ENCODE measurements around the gene C12orf43. TPM values are rescaled to one million over a fixed set of nuclear protein-coding genes. Genes with fewer than 3 reads are reported as not detected.

C12orf43 gene
- total and polyA plus RNA-seq, 3 donors from 2014 or later: 14.3 to 16.5 (median 15.9) TPM

DNA sequence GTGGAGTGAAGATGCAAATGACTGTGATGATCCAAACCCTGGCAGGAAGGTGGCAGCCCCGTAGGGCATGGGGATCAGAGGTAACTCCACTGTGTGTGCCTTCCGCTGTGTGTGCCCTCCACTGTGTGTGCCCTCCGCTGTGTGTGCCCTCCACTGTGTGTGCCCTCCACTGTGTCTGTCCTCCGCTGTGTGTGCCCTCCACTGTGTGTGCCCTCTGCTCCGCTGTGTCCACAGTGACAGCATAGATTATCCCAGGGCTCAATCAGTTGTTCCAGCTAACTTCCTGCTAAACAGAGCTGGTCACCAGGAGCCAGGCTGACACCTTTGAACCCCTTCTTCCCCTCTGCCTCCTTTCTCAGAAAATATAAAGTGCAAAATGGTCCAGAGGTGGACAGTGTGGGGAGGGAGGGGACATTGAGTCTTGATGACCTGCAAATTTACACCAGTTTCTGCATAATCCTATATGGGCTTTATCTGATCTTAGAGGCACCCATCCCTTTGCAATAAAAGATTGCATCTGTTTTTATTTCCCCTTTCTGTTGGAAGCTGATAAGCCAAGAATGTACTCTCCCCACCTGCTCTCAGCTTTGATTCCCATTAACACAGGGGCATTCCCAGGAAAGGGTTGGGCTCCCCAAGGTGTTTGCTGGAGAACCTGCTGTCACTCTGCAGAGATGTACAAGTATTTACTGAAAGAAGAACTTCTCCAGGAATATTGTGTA lies 59.5 kb downstream of the C12orf43 start:
- 89 to 97% methylated on average over 5 of the region's 5 CpGs for WGBS, 2 donors
- Histone ChIP-seq H3K36me3 (ENCODE audit: low read depth, missing control alignments) (no peaks in the 10 kb centered on the region), H3K4me1 (no peaks in the 10 kb centered on the region), H3K27ac (no peak overlapping the region), H3K9me3 (no peaks in the 10 kb centered on the region), H3K4me3 (no peak overlapping the region), H3K27me3 (no peaks in the 10 kb centered on the region)
- no peak for TF ChIP-seq POLR2A (IDR thresholded peaks at IDR 0.05)
- TF ChIP-seq, protein P1, sequence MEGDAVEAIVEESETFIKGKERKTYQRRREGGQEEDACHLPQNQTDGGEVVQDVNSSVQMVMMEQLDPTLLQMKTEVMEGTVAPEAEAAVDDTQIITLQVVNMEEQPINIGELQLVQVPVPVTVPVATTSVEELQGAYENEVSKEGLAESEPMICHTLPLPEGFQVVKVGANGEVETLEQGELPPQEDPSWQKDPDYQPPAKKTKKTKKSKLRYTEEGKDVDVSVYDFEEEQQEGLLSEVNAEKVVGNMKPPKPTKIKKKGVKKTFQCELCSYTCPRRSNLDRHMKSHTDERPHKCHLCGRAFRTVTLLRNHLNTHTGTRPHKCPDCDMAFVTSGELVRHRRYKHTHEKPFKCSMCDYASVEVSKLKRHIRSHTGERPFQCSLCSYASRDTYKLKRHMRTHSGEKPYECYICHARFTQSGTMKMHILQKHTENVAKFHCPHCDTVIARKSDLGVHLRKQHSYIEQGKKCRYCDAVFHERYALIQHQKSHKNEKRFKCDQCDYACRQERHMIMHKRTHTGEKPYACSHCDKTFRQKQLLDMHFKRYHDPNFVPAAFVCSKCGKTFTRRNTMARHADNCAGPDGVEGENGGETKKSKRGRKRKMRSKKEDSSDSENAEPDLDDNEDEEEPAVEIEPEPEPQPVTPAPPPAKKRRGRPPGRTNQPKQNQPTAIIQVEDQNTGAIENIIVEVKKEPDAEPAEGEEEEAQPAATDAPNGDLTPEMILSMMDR (IDR thresholded peaks at IDR 0.05): no peak
- no peak for DNase-seq
- intact Hi-C loops (cut with DNase I; ENCODE audit: low total_unique reads): no loop called here

DNA sequence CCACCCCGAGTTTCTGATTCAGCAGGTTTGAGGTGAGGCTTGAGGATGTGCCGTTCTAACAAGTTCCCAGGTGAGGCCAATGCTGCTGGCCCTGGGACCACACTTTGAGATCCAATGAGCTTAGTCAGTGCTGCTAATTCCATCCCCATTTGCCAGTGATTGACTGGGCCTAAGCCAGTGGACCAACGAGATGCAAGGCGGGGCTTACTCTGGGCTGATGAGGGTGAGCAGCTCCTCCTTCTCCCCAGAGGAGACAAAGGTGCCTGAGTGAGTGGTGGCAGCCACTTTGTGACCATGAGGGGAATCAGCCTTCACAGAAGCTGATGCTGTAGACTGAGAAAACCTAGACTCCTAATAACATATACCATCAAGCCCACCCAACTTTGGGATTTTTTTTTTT lies 61.1 kb downstream of the C12orf43 start:
- Histone ChIP-seq H3K36me3 (ENCODE audit: low read depth, missing control alignments) (no peaks in the 10 kb centered on the region), H3K27me3 (no peaks in the 10 kb centered on the region), H3K4me1 (no peaks in the 10 kb centered on the region), H3K4me3 (no peak overlapping the region), H3K27ac (no peak overlapping the region), H3K9me3 (no peaks in the 10 kb centered on the region)
- intact Hi-C loops (cut with DNase I; ENCODE audit: low total_unique reads): no loop called here
- DNase-seq: no peak
- no peak for TF ChIP-seq POLR2A (IDR thresholded peaks at IDR 0.05)
- TF ChIP-seq, protein P1 (IDR thresholded peaks at IDR 0.05): no peak
- WGBS, 2 donors: 77 to 81% methylated on average over 4 of the region's 4 CpGs

DNA sequence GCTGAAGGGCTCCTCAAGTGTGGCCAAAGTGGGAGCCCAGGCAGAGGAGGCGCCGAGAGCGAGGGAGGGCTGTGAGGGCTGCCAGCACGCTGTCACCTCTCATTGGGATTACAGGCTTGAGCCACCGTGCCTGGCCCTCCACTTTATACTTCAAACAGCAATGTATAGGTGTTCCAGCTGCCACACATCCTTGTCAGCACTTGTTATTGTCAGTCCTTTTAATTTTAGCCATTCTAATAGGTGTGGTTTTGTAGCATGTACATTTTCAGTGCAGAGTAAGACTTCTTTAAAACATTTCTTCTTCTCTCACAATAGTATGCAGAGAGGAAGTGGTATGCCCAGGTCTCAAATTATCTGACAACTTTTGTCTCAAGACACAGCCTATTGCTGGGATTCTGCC lies 65.5 kb downstream of the C12orf43 start:
- Histone ChIP-seq H3K4me3 (peak overlapping the region in 1 of 2 donors; percentile 20), H3K4me1 (no peaks in the 10 kb centered on the region), H3K27me3 (no peaks in the 10 kb centered on the region), H3K9me3 (no peaks in the 10 kb centered on the region), H3K36me3 (ENCODE audit: low read depth, missing control alignments) (no peaks in the 10 kb centered on the region), H3K27ac (no peak overlapping the region)
- no peak for TF ChIP-seq POLR2A (IDR thresholded peaks at IDR 0.05)
- TF ChIP-seq, protein P1 (IDR thresholded peaks at IDR 0.05): no peak
- no peak for DNase-seq
- intact Hi-C loops (cut with DNase I; ENCODE audit: low total_unique reads): no loop called here
- WGBS, 2 donors: 93 to 100% methylated on average over 1 to 5 of the region's 5 CpGs

Other genes with a start within 250 kb of the C12orf43 start
- gene SPPL3, start 112.1 kb downstream of the C12orf43 start, total RNA-seq: 10 to 100 TPM; 61.1 to 65.4 TPM
- gene SPPL3, start 112.1 kb downstream of the C12orf43 start, polyA plus RNA-seq (ENCODE audit: insufficient read depth, low read depth, low replicate concordance): 190 TPM
- gene HNF1A, start 37.9 kb downstream of the C12orf43 start, total RNA-seq: under 1 TPM; 0.79 to 0.81 TPM
- gene HNF1A, start 37.9 kb downstream of the C12orf43 start, polyA plus RNA-seq (ENCODE audit: insufficient read depth, low read depth, low replicate concordance): 0.70 TPM
- 1 to 10 TPM in 1 of 2 donors, under 1 TPM in 1; 0.74 to 1.8 TPM for gene OASL, start 22.8 kb upstream of the C12orf43 start, total RNA-seq
- 2.8 TPM for gene OASL, start 22.8 kb upstream of the C12orf43 start, polyA plus RNA-seq (ENCODE audit: insufficient read depth, low read depth, low replicate concordance)
- 10 to 100 TPM in 1 of 2 donors, 1 to 10 TPM in 1; 5.6 to 12.8 TPM for gene P2RX7, start 116.4 kb upstream of the C12orf43 start, total RNA-seq
- gene P2RX7, start 116.4 kb upstream of the C12orf43 start, polyA plus RNA-seq (ENCODE audit: insufficient read depth, low read depth, low replicate concordance): 3.0 TPM
- gene P2RX4, start 193.6 kb upstream of the C12orf43 start, total RNA-seq: 10 to 100 TPM; 36.0 to 50.0 TPM
- gene P2RX4, start 193.6 kb upstream of the C12orf43 start, polyA plus RNA-seq (ENCODE audit: insufficient read depth, low read depth, low replicate concordance): 20.2 TPM